ENCODE data around the gene TMEM45B.
"Not testable (repeated sequence)": the region's sequence is repeated elsewhere in the genome, so short reads cannot be mapped to it uniquely, and the experiment has no call there.

The TMEM45B gene

GRCh38 chr11:129808241-129808640 lies 7.4 kb upstream of the TMEM45B start:
- DNase-seq (ENCODE audit: low read depth in 2 of 2): not testable (repeated sequence)

DNA sequence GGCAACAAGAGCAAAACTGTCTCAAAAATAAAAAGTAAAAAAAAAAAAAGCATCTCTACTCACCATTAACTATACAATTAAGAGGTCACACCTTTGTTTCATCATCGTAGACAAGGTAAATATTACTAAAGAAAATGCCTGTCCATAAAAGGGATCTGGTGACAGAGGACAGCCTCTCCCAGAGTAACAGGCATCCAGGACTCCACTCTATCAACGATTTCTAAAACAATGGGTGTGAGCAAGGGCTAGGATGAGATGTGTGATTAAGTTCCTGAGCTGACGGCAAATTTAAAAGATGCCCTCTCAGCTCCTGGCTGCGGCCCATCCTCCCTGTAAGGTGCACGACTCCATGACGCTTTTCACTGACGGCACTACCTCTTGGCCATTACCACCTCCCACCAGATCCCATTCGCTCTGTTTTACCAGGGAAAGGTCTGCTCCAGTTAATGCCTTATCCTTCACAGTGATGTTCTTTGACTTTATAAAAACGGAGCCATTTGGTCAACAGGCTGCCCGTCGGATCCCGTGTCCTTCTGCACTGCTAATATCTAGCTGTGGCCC lies 2.3 kb upstream of the TMEM45B start:
- DNase-seq (ENCODE audit: low read depth in 2 of 2): no peak

GRCh38 chr11:129814244-129815014 lies 1.2 kb upstream of the TMEM45B start:
- no peak for DNase-seq (ENCODE audit: low read depth in 2 of 2)

DNA sequence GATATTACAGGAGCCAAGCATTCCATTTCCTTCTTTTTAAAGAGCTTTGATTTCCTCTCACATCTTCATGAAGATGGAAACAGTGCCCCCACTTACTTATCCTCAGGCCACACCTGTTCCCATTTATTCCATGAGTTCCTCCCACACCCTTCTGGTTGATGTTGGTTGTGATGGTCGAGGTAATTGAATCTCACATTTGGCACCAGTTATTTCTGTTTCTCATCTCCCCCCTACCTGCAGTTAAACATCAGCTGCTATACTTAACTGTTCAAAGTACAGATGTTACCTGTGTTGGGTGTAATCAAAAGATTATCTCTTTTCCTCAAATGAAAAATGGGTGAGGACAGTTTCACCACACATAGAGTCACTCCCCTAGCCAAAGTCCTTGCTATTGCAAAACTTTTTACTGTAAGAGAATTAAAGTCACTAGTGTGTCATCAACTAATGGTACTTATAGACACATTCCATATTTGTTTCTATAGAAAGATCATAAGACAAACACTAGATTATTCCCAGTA lies 1.9 kb downstream of the TMEM45B start:
- DNase-seq (ENCODE audit: low read depth in 2 of 2): no peak

DNA sequence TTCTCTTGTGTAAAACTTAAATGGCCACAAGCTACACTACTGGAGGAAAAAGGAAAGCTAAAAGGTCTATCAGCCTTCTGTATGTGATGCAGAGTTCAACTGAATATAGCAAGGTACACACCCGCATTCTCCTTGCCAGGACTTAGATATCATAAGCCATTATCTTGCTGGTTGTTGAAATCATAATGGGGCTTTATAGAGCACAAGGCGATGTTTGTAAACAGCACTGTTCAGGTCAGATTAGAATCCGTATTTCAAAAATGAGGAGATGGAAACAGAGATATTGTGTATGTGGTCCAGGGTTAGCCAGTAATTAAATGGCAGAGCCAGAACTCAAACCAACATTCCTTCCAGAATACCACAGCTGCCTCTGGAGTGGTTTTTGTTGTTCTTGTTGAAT lies 2.6 kb downstream of the TMEM45B start:
- not testable (repeated sequence) for DNase-seq (ENCODE audit: low read depth in 2 of 2)

DNA sequence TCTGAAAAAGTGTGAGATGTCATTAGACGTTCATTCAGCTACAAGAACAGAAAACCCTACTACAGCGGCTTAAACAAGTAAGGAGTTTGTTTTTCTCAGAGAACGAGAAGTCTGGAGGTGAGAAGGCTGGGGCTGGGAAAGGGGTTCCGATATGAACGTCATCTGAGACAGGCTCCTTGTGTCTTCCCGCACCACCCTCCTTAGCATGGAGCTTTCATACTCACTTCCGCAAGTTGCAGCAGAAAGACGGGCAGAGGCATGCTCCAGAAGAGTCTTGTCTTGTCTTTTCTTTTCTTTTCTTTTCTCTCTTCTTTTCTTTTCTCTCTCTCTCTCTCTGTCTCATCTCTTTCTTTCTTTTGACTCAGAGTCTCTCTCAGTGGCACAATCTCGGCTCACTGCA lies 3.6 kb downstream of the TMEM45B start:
- DNase-seq (ENCODE audit: low read depth in 2 of 2): no peak

GRCh38 chr11:129820228-129820627 lies 4.6 kb downstream of the TMEM45B start:
- not testable (repeated sequence) for DNase-seq (ENCODE audit: low read depth in 2 of 2)

DNA sequence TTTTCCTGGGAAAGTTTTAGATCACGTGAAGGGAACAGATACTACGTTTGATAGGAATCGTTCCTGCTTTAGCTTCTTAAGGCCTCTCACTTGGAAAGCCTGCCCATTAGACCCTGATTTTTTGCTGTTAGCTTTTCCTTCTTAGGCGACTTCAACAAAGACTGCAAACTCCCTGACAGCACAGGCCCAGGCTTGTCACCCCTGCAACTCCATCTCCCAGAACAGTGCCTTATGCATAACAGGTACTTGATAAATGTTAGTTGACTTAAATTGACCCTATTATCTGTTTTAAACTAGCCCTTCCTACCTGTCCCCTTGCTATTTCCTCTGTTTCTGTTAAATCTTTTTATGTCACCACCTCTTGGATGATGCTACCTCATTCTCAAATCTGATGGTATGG lies 7.6 kb downstream of the TMEM45B start:
- not testable (repeated sequence) for DNase-seq (ENCODE audit: low read depth in 2 of 2)

DNA sequence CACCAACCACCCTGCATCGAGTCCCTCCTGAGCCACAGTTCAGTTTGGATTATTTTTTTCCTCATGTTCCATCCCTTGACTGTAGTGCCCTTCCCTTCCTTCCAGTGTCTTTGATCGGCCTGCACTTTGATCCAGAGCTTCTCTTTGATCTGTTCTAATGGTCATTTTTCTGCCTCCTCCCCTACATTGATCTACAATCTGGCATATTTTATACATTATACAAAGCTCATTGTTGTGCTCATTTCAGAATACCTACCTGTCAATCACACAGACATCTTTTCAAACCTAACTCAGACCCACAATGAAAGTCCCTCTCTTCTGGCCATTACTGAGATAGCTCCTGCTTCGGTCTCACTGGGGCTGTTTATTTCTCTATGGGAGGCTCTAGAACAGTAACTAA lies 8.2 kb downstream of the TMEM45B start:
- DNase-seq (ENCODE audit: low read depth in 2 of 2): not testable (repeated sequence)

DNA sequence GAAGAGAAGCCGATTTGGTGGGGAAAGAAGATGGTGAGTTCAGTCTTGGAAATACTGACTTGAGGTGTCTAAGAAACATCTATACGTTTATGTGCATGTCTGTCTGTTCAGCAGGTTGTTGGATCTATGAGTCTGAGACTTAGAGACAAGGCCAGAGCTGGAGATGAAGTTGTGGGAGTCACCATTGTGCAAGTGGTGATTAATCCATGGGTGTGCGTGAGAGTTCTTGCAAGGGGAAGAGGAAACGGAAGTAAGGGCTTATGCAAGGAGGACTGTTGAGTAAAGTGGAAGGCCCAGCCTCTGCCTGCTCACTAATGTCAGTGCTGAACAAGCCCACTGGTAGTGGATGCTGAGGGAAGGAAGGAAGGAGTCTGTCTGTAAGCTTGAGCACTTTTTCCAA lies 9.7 kb downstream of the TMEM45B start:
- no peak for DNase-seq (ENCODE audit: low read depth in 2 of 2)

GRCh38 chr11:129828301-129828836 lies 12.7 kb downstream of the TMEM45B start:
- no peak for DNase-seq (ENCODE audit: low read depth in 2 of 2)

- DNase-seq (ENCODE audit: low read depth in 2 of 2): not testable (repeated sequence)
Observed at GRCh38 chr11:129829497-129829896, 13.8 kb downstream of the TMEM45B start.

- not testable (repeated sequence) for DNase-seq (ENCODE audit: low read depth in 2 of 2)
Observed at GRCh38 chr11:129831227-129831626, 15.6 kb downstream of the TMEM45B start.

- DNase-seq (ENCODE audit: low read depth in 2 of 2): not testable (repeated sequence)
Observed at GRCh38 chr11:129833260-129833659, 17.6 kb downstream of the TMEM45B start.

DNA sequence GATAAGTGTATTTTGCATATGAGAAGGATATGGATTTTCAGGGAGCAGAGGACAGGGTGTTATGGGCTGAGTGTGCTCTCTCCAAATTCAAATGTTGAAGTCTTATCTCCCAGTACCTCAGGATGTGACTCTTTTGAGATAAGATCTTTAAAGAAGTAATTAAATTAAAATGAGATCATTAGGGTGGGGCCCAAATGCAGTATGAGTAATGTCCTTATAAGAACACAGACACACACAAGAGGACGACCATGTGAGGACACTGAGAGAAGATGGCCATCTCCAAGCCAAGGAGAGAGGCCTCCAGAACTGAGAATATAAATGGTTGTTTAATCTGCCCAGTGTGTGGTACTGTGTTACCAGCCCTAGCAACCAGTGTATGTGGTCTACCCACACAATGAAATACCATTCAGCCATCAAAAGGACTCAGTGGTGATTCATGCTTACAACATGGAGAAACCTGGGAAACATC lies 20.8 kb downstream of the TMEM45B start:
- DNase-seq (ENCODE audit: low read depth in 2 of 2): not testable (repeated sequence)

DNA sequence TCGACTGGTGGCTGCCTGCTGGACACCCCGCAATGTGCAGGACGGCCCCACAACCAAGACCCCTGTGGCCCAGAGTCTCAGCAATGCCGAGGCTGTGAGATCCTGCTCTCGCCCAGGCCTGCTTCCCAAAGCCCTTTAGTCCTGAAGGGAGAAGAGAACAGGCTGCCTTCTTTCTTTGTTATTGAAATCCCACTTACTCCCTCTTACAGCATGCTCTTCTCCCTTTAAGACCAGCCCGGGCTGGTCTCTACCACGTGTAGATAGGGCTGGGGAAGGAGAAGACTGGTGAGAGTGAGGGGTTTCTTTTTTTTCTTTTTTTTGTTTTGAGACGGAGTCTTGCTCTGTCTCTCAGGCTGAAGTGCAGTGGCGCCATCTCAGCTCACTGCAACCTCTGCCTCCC lies 21.3 kb downstream of the TMEM45B start:
- DNase-seq (ENCODE audit: low read depth in 2 of 2): no peak

DNA sequence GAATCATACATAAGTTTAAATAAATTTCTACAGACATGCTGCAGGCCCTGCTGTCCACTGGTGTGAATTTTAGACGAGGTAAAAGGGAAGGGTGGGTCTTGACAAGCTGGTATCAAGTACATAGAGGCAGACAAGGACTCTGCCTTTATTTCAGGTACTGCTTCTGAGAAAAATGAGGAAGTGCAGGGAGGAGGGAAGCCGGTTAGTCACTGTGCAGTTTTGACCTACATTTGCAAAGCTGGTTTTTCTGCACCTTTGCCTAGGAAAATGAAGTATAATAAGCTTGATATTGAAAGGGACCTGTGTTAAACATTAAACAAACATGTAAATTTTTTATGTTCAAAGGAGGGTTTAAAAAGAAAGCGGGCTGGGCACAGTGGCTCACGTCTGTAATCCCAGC lies 24.6 kb downstream of the TMEM45B start:
- no peak for DNase-seq (ENCODE audit: low read depth in 2 of 2)

DNA sequence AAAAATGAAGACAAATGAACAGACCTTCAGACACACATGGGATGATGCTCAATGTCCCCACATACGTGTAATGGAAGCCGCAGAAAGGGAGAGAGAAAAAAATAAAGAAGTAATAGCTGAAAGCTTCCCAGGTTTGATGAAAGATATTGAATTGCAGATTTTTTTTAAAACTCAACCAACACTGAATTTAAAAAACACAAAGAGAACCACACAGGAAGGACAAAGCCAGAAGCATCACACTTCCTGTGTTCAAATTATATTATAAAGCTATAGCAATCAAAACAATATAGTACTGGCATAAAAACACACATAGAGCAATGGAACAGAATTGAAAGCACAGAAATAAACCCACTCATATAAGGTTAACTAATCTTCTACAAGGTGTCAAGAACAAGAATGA lies 26.5 kb downstream of the TMEM45B start:
- DNase-seq (ENCODE audit: low read depth in 2 of 2): no peak

DNA sequence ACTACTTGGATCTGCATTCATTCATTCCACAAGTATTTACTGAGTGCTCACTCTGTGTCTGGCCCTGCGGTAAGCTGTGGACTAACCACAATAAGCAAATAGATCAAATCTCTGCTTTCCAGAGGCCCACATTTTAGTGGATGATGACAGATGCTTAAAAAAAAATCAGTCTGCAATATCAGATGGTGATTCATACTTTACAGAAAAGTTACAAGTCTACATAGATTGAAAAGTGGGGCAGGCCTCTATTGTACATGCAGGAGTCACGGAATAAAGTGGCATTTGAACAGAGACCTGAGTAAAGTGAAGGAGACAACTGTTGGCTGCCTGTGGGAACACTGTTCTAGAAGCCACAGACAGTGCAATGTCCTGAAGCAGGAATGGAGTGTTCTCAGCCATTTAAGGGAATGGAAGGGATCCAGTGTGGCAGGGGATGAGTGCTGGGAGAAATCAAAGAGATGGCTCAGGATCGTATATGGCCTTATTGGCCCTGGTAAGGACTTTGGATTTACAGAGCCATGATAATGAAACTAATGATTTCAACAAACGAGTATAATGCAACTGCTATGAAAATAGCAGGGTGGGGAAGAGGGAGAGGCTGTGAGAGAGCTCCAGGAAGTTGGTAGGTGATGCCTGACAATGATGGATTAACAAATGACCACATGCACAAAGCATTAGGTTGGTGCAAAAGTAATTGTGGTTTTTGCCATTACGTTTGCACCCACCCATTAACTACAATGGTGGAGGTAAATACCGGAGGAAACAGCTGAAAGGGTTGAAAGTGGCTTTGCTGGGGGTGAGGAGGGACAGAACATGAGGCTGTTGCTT lies 31.1 kb downstream of the TMEM45B start:
- peak; percentile 90 for DNase-seq (ENCODE audit: low read depth in 2 of 2)

DNA sequence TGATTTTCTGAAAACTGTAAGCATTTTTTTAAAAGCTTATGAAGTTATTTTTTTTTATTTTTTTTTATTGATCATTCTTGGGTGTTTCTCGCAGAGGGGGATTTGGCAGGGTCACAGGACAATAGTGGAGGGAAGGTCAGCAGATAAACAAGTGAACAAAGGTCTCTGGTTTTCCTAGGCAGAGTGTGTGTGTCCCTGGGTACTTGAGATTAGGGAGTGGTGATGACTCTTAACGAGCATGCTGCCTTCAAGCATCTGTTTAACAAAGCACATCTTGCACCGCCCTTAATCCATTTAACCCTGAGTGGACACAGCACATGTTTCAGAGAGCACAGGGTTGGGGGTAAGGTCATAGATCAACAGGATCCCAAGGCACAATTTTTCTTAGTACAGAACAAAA lies 31.7 kb downstream of the TMEM45B start:
- not testable (repeated sequence) for DNase-seq (ENCODE audit: low read depth in 2 of 2)

DNA sequence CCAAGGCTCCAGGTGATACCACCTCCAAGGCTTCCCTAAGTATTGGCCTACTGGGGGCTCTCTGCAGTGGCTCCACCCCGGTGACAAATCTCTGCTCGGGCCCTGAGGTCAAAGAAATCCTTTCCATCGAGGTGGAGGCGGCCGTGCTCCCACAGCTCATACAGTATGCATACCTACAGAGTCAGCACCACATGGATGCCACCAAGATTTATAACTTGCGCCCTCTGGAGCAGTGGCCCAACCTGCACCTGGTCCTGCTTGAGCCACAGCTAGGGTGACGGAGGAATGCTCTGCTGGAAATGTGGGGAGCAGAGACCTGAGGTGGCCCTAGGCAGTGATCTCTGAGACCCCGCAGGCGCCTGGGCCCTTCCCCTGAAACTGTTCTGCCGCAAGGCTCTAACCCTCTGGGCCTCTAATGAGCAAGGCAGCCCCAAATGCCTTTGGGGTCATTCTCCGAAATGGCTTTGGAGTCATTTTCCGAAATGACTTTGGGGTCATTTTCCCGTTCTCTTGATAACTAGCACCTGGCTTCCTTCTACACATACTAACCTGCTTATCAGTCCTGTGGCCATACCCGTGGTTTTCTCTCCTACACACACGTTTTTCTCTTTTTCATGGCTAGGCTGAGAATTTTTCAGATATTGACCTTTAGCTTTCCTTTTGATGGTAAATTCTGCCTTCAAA lies 33.9 kb downstream of the TMEM45B start:
- DNase-seq (ENCODE audit: low read depth in 2 of 2): no peak
